Measurements from ENCODE around the gene UQCRC1.

Gene UQCRC1

DNA sequence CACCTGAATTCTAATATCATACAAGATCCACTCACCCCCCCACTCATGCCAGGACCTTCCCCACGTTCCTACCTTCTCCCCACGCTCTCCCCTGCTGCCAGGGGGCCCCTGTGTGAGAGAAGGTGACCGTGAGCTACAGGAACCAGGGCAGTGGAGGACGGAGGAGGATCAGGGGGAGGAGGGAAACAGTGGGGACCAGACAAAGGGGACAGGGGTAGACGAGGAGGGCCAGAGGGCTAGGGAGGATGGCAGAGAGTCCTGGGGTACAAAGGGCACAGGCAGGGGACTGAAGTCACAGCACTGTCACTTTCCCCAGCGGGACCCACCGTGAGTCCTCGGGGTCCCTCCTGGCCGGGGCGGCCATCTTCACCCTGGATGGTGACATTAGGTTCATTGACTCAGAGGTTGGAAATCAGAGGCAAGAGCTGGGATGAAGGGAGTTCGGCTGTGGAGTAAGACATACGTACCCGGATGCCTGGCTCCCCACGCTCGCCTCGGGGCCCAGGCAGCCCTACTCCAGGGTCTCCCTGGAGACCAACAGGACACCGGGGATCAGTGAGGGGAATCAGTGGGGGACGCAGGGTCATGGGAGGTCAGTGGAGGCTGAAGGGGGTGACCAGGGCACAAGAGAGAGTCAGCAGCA is 39.5 kb downstream of the UQCRC1 start:
- no peak overlapping the region for H3K4me3 ChIP-seq (ENCODE audit: low read depth, low read length)
- in situ Hi-C loops (cut with HindIII; ENCODE audit: low sequenced_read_pairs), result no loop called here
- DNase-seq (ENCODE audit: low read depth, low spot score), result no peak
- no peak for TF ChIP-seq CTCF (IDR thresholded peaks at IDR 0.05; ENCODE audit: low read depth, low read length)

- in situ Hi-C loops (cut with HindIII; ENCODE audit: low sequenced_read_pairs), result no loop called here
- no peak for TF ChIP-seq CTCF (IDR thresholded peaks at IDR 0.05; ENCODE audit: low read depth, low read length)
- no peak overlapping the region for H3K4me3 ChIP-seq (ENCODE audit: low read depth, low read length)
- no peak for DNase-seq (ENCODE audit: low read depth, low spot score)
Observed at GRCh38 chr3:48569400-48569799, 40.0 kb downstream of the UQCRC1 start.

- no peak for TF ChIP-seq CTCF (IDR thresholded peaks at IDR 0.05; ENCODE audit: low read depth, low read length)
- no peak for DNase-seq (ENCODE audit: low read depth, low spot score)
- in situ Hi-C loops (cut with HindIII; ENCODE audit: low sequenced_read_pairs), result no loop called here
- no peak overlapping the region for H3K4me3 ChIP-seq (ENCODE audit: low read depth, low read length)
Observed at GRCh38 chr3:48568476-48568875, 41.0 kb downstream of the UQCRC1 start.

- TF ChIP-seq CTCF (IDR thresholded peaks at IDR 0.05; ENCODE audit: low read depth, low read length), result no peak
- no peak for DNase-seq (ENCODE audit: low read depth, low spot score)
- in situ Hi-C loops (cut with HindIII; ENCODE audit: low sequenced_read_pairs), result no loop called here
- no peak overlapping the region for H3K4me3 ChIP-seq (ENCODE audit: low read depth, low read length)
Observed at GRCh38 chr3:48567500-48567899, 41.9 kb downstream of the UQCRC1 start.

- no peak for DNase-seq (ENCODE audit: low read depth, low spot score)
- no peak for TF ChIP-seq CTCF (IDR thresholded peaks at IDR 0.05; ENCODE audit: low read depth, low read length)
- in situ Hi-C loops (cut with HindIII; ENCODE audit: low sequenced_read_pairs), result no loop called here
- no peak overlapping the region for H3K4me3 ChIP-seq (ENCODE audit: low read depth, low read length)
Observed at GRCh38 chr3:48567090-48567489, 42.4 kb downstream of the UQCRC1 start.

GRCh38 chr3:48566401-48566760 is 43.1 kb downstream of the UQCRC1 start:
- TF ChIP-seq CTCF (IDR thresholded peaks at IDR 0.05; ENCODE audit: low read depth, low read length), result no peak
- H3K4me3 ChIP-seq (ENCODE audit: low read depth, low read length), result no peak overlapping the region
- in situ Hi-C loops (cut with HindIII; ENCODE audit: low sequenced_read_pairs), result no loop called here
- no peak for DNase-seq (ENCODE audit: low read depth, low spot score)
